Neural cell (in vitro differentiated cells): ENCODE data around the gene RUNDC3A.

Experiments used
- CTCF ChIP-seq: fragments of 450-650 bp; IDR thresholded peaks from 2 replicates; pipeline ENCODE4 v1.5.1; 2014; ENCODE audit warnings: antibody characterized with exemption, mild to moderate bottlenecking, moderate library complexity; ENCODE audit not compliant: poor library complexity, severe bottlenecking
- EP300 ChIP-seq: fragments of 450-650 bp; conservative IDR thresholded peaks from 2 replicates; pipeline ENCODE4 v1.6.1; 2014; ENCODE audit warnings: antibody characterized with exemption, mild to moderate bottlenecking, moderate library complexity; ENCODE audit not compliant: poor library complexity, severe bottlenecking
- EZH2 ChIP-seq: fragments of 200-600, 300-800 bp; shearing (Covaris generic), sonication (generic); IDR thresholded peaks from 2 replicates; pipeline ENCODE4 v1.6.1; 2014; ENCODE audit warnings: antibody characterized with exemption, low read length, borderline replicate concordance, mild to moderate bottlenecking; ENCODE audit not compliant: insufficient read depth, poor library complexity, severe bottlenecking
- MXI1 ChIP-seq: fragments of 450-650 bp; conservative IDR thresholded peaks from 2 replicates; pipeline ENCODE4 v1.6.1; 2014; ENCODE audit warnings: antibody characterized with exemption, mild to moderate bottlenecking; ENCODE audit not compliant: poor library complexity, severe bottlenecking
- POLR2AphosphoS5 ChIP-seq: IDR thresholded peaks from 2 replicates; pipeline ENCODE4 v1.6.1; 2012
- RAD21 ChIP-seq: fragments of 450-650 bp; conservative IDR thresholded peaks from 2 replicates; pipeline ENCODE4 v1.6.1; 2014; ENCODE audit warnings: antibody characterized with exemption, mild to moderate bottlenecking, moderate library complexity
- REST ChIP-seq: IDR thresholded peaks from 2 replicates; pipeline ENCODE4 v1.6.1; 2012; ENCODE audit warnings: borderline replicate concordance
- TAF1 ChIP-seq: IDR thresholded peaks from 2 replicates; pipeline ENCODE4 v1.6.1; 2012; ENCODE audit warnings: low read depth

GRCh38 chr17:44359458-44360143 lies 51.2 kb downstream of the RUNDC3A start:
- TF ChIP-seq CTCF (no peak), EZH2 (no peak), REST (no peak), MXI1 (no peak), EP300 (no peak), RAD21 (no peak), POLR2AphosphoS5 (no peak), TAF1 (no peak)
